ENCODE results near the gene GTF2F2. TPM values are rescaled to one million over a fixed set of nuclear protein-coding genes. Genes with fewer than 3 reads are reported as not detected.

GTF2F2 gene
- total and polyA plus RNA-seq, 8 donors, result 15.5 to 26.7 (median 23.8) TPM

DNA sequence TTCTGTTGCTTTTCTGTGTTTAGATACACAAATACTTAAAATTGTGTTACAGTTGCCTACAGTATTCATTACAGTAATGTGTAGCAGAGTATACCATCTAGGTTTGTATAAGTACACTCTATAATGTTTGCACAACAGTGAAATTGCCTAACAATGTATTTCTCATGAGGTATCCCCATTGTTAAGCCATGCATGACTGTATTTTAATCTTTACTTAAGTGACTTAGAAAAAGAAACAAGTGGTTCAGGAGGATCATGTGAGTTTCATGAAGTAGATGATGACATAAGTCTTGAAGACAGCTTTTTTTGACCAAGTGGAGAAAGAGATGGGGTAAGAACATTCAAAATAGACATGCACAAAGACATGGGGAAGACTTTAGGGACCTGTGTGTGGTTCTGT, 88.9 kb downstream of the GTF2F2 start:
- no peaks in the 10 kb centered on the region for H3K9me3 ChIP-seq
- peaks cover 4 to 8% of the 10 kb centered on the region in 2 donors for H3K4me1 ChIP-seq
- TF ChIP-seq, protein P1, sequence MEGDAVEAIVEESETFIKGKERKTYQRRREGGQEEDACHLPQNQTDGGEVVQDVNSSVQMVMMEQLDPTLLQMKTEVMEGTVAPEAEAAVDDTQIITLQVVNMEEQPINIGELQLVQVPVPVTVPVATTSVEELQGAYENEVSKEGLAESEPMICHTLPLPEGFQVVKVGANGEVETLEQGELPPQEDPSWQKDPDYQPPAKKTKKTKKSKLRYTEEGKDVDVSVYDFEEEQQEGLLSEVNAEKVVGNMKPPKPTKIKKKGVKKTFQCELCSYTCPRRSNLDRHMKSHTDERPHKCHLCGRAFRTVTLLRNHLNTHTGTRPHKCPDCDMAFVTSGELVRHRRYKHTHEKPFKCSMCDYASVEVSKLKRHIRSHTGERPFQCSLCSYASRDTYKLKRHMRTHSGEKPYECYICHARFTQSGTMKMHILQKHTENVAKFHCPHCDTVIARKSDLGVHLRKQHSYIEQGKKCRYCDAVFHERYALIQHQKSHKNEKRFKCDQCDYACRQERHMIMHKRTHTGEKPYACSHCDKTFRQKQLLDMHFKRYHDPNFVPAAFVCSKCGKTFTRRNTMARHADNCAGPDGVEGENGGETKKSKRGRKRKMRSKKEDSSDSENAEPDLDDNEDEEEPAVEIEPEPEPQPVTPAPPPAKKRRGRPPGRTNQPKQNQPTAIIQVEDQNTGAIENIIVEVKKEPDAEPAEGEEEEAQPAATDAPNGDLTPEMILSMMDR (IDR thresholded peaks at IDR 0.05), result no peak
- no peaks in the 10 kb centered on the region for H3K27me3 ChIP-seq
- ATAC-seq (peak; percentile 45), DNase-seq (no peak)
- intact Hi-C loops (cut with DNase I), result no loop called here
- H3K36me3 ChIP-seq, result no peaks in the 10 kb centered on the region
- no peak overlapping the region for H3K4me3 ChIP-seq
- H3K27ac ChIP-seq, result no peak overlapping the region

DNA sequence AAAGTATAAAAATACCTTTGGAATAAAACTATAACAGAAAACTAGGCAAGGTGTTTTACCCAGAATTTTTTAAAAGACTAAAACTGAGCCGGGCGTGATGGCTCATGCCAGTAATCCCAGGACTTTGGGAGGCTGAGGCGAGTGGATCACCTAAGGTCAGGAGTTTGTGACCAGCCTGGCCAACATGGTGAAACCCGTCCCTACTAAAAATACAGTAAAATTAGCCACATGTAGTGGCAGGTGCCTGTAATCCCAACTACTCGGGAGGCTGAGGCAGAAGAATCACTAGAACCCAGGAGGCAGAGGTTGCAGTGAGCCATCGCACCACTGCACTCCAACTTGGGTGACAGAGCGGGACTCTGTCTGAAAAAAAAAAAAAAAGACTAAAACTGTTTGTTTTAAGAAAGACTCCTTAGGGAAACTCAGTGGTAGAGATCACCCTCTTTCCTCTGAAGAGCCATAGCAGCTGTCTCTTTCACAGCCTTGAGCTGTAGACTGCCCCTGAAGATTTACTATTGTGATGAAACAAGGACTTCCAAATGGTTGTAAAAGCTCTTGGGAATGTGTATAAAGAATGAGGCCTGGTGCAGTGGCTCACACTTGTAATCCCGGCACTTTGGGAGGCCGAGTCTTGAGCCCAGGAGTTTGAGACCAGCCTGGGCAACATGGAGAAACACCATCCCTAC, 95.2 kb downstream of the GTF2F2 start:
- Histone ChIP-seq H3K4me1 (no peaks in the 10 kb centered on the region), H3K27ac (no peak overlapping the region), H3K4me3 (no peak overlapping the region), H3K9me3 (no peaks in the 10 kb centered on the region), H3K36me3 (no peaks in the 10 kb centered on the region), H3K27me3 (no peaks in the 10 kb centered on the region)
- ATAC-seq (no peak), DNase-seq (no peak)
- TF ChIP-seq, protein P1 (IDR thresholded peaks at IDR 0.05), result no peak
- intact Hi-C loops (cut with DNase I), result no loop called here

DNA sequence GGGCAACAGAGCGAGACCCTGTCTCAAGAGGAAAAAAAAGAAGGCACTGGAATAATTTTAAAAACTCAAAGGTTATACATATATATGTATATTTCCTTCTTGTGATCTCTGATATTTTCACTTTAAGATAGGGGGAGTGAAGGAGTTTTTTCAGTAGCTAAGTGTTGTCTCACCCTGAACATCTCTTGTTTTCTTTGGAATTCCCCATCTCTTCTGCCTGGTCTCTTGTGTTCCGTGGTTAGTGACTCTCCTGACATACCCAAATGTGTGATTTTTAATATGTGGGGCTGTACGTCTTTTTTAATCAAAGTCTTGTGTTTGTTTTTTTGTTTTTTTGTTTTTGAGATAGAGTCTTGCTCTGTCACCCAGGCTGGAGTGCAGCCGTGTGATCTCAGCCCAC, 95.9 kb downstream of the GTF2F2 start:
- intact Hi-C loops (cut with DNase I), result no loop called here
- no peak for DNase-seq

DNA sequence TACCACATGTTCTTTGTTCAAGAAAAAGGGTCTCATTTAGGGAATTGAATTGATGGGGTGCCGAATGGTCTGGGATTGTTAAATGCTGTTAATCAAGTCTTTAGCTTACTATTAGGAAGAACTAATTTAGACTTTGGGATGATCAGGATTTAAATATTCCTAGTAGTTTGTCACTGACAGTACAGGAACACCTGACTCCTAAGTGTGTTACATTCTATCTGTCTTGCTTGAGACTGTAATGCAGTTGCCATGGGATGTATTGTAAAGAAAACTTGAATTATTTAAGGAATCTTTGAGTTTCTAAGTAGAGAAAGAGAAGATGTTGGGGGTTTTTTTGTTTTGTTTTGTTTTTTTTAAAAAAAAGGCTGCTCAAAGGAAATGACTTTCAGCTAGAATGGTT, 98.4 kb downstream of the GTF2F2 start:
- Histone ChIP-seq H3K36me3 (no peaks in the 10 kb centered on the region), H3K4me3 (no peak overlapping the region), H3K27me3 (no peaks in the 10 kb centered on the region), H3K27ac (no peak overlapping the region), H3K4me1 (no peaks in the 10 kb centered on the region), H3K9me3 (no peaks in the 10 kb centered on the region)
- DNase-seq (no peak), ATAC-seq (no peak)
- intact Hi-C loops (cut with DNase I), result no loop called here
- TF ChIP-seq, protein P1 (IDR thresholded peaks at IDR 0.05), result no peak

More for the DNA sequence above, 95.9 kb downstream of the GTF2F2 start:
- Histone ChIP-seq H3K27ac (no peak overlapping the region), H3K9me3 (no peaks in the 10 kb centered on the region), H3K4me3 (no peak overlapping the region), H3K4me1 (no peaks in the 10 kb centered on the region), H3K36me3 (no peaks in the 10 kb centered on the region), H3K27me3 (no peaks in the 10 kb centered on the region)
- TF ChIP-seq, protein P1 (IDR thresholded peaks at IDR 0.05), result no peak
- ATAC-seq, result no peak

DNA sequence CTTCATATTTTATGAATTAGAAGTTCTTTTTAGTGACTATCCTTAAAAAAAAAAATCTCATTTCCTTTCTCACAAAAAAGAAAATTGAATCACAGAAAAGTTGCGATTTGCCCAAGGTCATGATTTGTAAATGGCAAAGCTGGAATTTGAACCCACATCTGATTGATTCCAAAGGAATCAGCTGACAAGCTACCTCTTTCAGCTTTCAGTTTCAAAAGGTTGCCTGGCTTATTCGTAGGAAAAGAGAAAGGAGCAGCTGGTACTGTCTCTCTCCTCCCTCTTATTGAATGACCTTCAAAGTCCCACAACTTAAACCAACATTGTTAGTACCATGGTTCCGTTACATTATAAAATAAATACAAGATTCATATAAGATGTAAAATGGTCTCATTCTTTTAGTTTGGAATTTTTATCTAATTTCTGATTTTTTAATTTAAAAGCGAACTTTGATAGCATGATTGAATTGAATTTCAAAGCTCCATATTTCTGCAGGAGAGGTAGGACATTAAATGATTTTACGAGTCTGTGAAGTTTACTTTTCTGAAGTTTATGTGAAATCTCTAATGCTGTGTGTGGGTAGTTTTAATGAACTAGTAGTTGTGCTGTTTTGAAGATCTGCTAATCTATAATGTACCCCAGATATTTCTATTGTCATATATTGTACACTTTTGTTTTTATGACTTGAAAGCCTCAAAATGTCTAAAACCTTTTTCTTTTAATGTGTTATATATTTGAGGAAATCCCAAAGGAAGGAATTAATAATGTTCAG, 99.0 kb downstream of the GTF2F2 start:
- TF ChIP-seq, protein P1 (IDR thresholded peaks at IDR 0.05), result no peak
- no peaks in the 10 kb centered on the region for H3K36me3 ChIP-seq
- ATAC-seq (no peak), DNase-seq (no peak)
- H3K27ac ChIP-seq, result no peak overlapping the region
- intact Hi-C loops (cut with DNase I), result no loop called here
- H3K4me1 ChIP-seq, result no peaks in the 10 kb centered on the region
- H3K4me3 ChIP-seq, result no peak overlapping the region
- no peaks in the 10 kb centered on the region for H3K9me3 ChIP-seq
- no peaks in the 10 kb centered on the region for H3K27me3 ChIP-seq

Measured in left lung (tissue), 10 donors.